ENCODE measurements around the gene EIF4A2. TPM values are rescaled to one million over a fixed set of nuclear protein-coding genes. Genes with fewer than 3 reads are reported as not detected.

The EIF4A2 gene
- total RNA-seq (ENCODE audit: low replicate concordance), result 585 and 1,188 TPM in 2 replicates

GRCh38 chr3:186783058-186783730 lies at the start of gene EIF4A2:
Gene EIF4A2, plus strand, starts transcription at chr3:186783577. Its CDS starts 34 bp downstream, at chr3:186783611.

DNA sequence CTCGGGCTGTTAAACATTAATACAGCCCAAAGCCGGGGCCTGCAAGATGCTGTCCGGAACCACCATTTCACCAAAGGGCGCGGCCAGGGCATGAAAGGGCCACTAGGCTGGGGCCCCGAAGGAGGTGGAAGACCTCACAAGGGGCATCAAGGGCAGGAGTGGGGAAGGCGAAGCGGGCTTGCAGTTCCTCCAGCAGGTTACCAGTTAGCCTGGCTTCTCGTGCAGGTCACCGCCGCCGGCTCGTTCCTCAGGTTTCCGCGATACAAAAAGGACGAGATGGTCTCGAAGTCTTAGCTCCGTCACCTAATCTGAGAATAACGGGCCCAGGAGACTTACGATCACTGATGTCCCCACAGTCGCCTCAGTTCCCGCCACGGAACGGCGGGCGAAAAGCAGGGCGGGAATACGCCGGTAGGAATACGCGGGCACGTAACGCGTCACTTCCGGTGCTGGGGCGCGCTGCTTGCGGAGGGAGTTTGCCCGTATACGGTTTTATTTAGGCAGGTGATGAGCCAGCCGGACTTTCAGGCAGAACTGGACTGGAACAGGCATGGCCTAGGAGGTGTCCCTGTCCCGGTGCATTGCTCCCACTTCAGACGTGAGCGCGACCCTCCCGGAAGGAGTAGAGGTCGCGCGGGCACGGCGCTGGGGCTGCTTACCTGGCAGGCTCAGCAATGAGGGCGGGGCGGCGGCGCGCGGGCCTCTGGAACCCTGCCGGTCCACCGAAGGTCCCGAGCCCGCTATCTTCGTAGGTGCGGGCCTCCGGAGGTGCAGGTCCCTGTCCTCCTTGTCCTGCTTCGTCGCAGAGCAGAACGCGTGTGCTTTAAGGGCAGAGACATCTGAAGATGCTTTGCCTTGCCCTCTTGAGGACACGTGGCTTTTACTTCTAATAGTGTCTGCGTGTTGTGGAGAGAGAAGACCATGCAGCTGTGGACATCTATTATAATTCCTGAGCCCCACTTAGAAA lies 23.0 kb downstream of the EIF4A2 start, which contains the start of gene RFC4:
Gene RFC4, minus strand, starts transcription at position 394 of the 967 bp plus-strand sequence. CDS start 1,769 bp downstream, outside the sequence.

Other genes starting within 250 kb of the EIF4A2 start
- 0.75 and 1.4 TPM in 2 replicates for gene CRYGS, start 239.2 kb upstream of the EIF4A2 start, total RNA-seq (ENCODE audit: low replicate concordance)
- 13.7 TPM in 2 replicates for gene TBCCD1, start 216.2 kb upstream of the EIF4A2 start, total RNA-seq (ENCODE audit: low replicate concordance)
- gene DNAJB11, start 212.9 kb upstream of the EIF4A2 start, total RNA-seq (ENCODE audit: low replicate concordance), result 26.6 and 63.9 TPM in 2 replicates
- not detected in 2 replicates for gene AHSG, start 170.5 kb upstream of the EIF4A2 start, total RNA-seq (ENCODE audit: low replicate concordance)
- not detected in 2 replicates for gene FETUB, start 143.2 kb upstream of the EIF4A2 start, total RNA-seq (ENCODE audit: low replicate concordance)
- gene HRG, start 117.6 kb upstream of the EIF4A2 start, total RNA-seq (ENCODE audit: low replicate concordance), result not detected in 2 replicates
- not detected in 2 replicates for gene KNG1, start 66.2 kb upstream of the EIF4A2 start, total RNA-seq (ENCODE audit: low replicate concordance)
- gene RFC4, start 22.9 kb downstream of the EIF4A2 start, total RNA-seq (ENCODE audit: low replicate concordance), result 8.2 and 17.0 TPM in 2 replicates
- not detected in 2 replicates for gene ADIPOQ, start 59.1 kb downstream of the EIF4A2 start, total RNA-seq (ENCODE audit: low replicate concordance)
- gene ST6GAL1, start 146.9 kb downstream of the EIF4A2 start, total RNA-seq (ENCODE audit: low replicate concordance), result 6.0 and 15.2 TPM in 2 replicates